Loucy (cell line): ENCODE data around the gene GLT6D1.

ENCODE experiments used
- CTCF ChIP-seq: fragments of 200-600 bp; sonication (generic); conservative IDR thresholded peaks from 2 replicates; pipeline ENCODE4 v1.5.1; 2014; ENCODE audit warnings: mild to moderate bottlenecking, antibody characterized with exemption, low read length
- EZH2phosphoT487 ChIP-seq: fragments of 200-600 bp; IDR thresholded peaks from 2 replicates; pipeline ENCODE4 v1.6.1; 2018; ENCODE audit warnings: antibody characterized with exemption, mild to moderate bottlenecking, moderate library complexity, borderline replicate concordance

- TF ChIP-seq EZH2phosphoT487 (no peak), CTCF (no peak)
Observed at GRCh38 chr9:135661816-135662560, 22.6 kb upstream of the GLT6D1 start.
